HepG2 (cell line): ENCODE measurements around the gene ZNF514. TPM values are rescaled to one million over a fixed set of nuclear protein-coding genes. Genes with fewer than 3 reads are reported as not detected.

ENCODE experiments used
- CBX5 ChIP-seq: sonication (generic); formaldehyde crosslinking; IDR thresholded peaks from 2 replicates; pipeline ENCODE4 v1.4.0; 2020; ENCODE audit warnings: missing genetic modification reagents, borderline replicate concordance
- DPF2 ChIP-seq: sonication (generic); formaldehyde crosslinking; IDR thresholded peaks from 2 replicates; pipeline ENCODE4 v1.4.0; 2020; ENCODE audit warnings: mild to moderate bottlenecking, low read depth, missing genetic modification reagents, borderline replicate concordance
- FOSL2 ChIP-seq: sonication (generic); formaldehyde crosslinking; IDR thresholded peaks from 2 replicates; pipeline ENCODE4 v1.4.0; 2020; ENCODE audit warnings: missing genetic modification reagents
- HNRNPL ChIP-seq: fragments of 200-400 bp; formaldehyde crosslinking; IDR thresholded peaks from 2 replicates; pipeline ENCODE4 v1.6.1; 2017; ENCODE audit warnings: mild to moderate bottlenecking, low read depth, low read length
- JUND ChIP-seq: sonication (generic); formaldehyde crosslinking; IDR thresholded peaks from 2 replicates; pipeline ENCODE4 v1.8.0; 2022; ENCODE audit warnings: mild to moderate bottlenecking, missing genetic modification reagents
- KMT2A ChIP-seq: sonication (generic); formaldehyde crosslinking; IDR thresholded peaks from 2 replicates; pipeline ENCODE4 v1.4.0; 2020; ENCODE audit warnings: missing genetic modification reagents
- TAF1 ChIP-seq: sonication (generic); formaldehyde crosslinking; IDR thresholded peaks from 2 replicates; pipeline ENCODE4 v1.4.0; 2020; ENCODE audit warnings: missing genetic modification reagents
- TBP ChIP-seq: sonication (generic); formaldehyde crosslinking; IDR thresholded peaks from 2 replicates; pipeline ENCODE4 v1.5.0; 2020; ENCODE audit warnings: missing genetic modification reagents
- XRCC5 ChIP-seq: fragments of 200-400 bp; formaldehyde crosslinking; optimal IDR thresholded peaks from 2 replicates; pipeline ENCODE3; 2017; ENCODE audit warnings: mild to moderate bottlenecking, low read length
- ZNF124 ChIP-seq: sonication (generic); formaldehyde crosslinking; IDR thresholded peaks from 2 replicates; pipeline ENCODE4 v1.4.0; 2020; ENCODE audit warnings: missing genetic modification reagents
- ZNF441 ChIP-seq: sonication (generic); formaldehyde crosslinking; IDR thresholded peaks from 2 replicates; pipeline ENCODE4 v1.7.0; 2021; ENCODE audit warnings: missing genetic modification reagents, borderline replicate concordance
- ZNF501 ChIP-seq: sonication (generic); formaldehyde crosslinking; IDR thresholded peaks from 2 replicates; pipeline ENCODE4 v1.5.1; 2020; ENCODE audit warnings: mild to moderate bottlenecking, moderate library complexity, missing genetic modification reagents
- ZNF546 ChIP-seq: sonication (generic); formaldehyde crosslinking; conservative IDR thresholded peaks from 2 replicates; pipeline ENCODE4 v1.8.1; 2023; ENCODE audit warnings: mild to moderate bottlenecking, missing genetic modification reagents
- ZNF746 ChIP-seq: sonication (generic); formaldehyde crosslinking; IDR thresholded peaks from 2 replicates; pipeline ENCODE4 v1.8.0; 2022; ENCODE audit warnings: mild to moderate bottlenecking, missing genetic modification reagents
- ZNF749 ChIP-seq: sonication (generic); formaldehyde crosslinking; IDR thresholded peaks from 2 replicates; pipeline ENCODE4 v1.8.0; 2022; ENCODE audit warnings: mild to moderate bottlenecking, missing genetic modification reagents, moderate library complexity, borderline replicate concordance
- polyA plus RNA-seq, 8 experiments: library from polyadenylated mRNA; depleted of rRNA in 3 of 8; stranded (reverse) in 7 of 8; unstranded in 1 of 8; fragments of >200 nt; fragmentation: Illumina TruSeq in 4 of 8; extraction: Trizol in 4 of 8; gene quantifications; 2 replicates each; pipeline versions ENCODE4 v1.2.1 to v1.2.3, GENCODE V29; 2011 to 2016; ENCODE audit warnings: low read depth in 4 of 8, missing spikeins in 1 of 8, mixed read lengths in 1 of 8; ENCODE audit not compliant: insufficient read depth in 1 of 8
- total RNA-seq, 5 experiments: library from RNA; depleted of rRNA; stranded (reverse); fragments of >200 nt; fragmentation: Illumina TruSeq; extraction: Trizol; gene quantifications; 2 replicates each; pipeline ENCODE4 v1.2.3, GENCODE V29; 2016; ENCODE audit warnings: low read depth in 1 of 5
- TF ChIP-seq, protein P1 (sequence below): sonication (generic); formaldehyde crosslinking; IDR thresholded peaks from 2 replicates; pipeline ENCODE4 v1.4.0; 2020; ENCODE audit warnings: missing genetic modification reagents
- TF ChIP-seq, protein P2 (sequence below): sonication (generic); formaldehyde crosslinking; IDR thresholded peaks from 2 replicates; pipeline ENCODE4 v1.8.1; 2023; ENCODE audit warnings: mild to moderate bottlenecking, missing genetic modification reagents
- TF ChIP-seq, protein P3 (sequence below): sonication (generic); formaldehyde crosslinking; IDR thresholded peaks from 2 replicates; pipeline ENCODE4 v1.9.0; 2021; ENCODE audit warnings: missing genetic modification reagents, borderline replicate concordance
- TF ChIP-seq, protein P4 (sequence below): sonication (generic); formaldehyde crosslinking; IDR thresholded peaks from 2 replicates; pipeline ENCODE4 v1.9.0; 2021; ENCODE audit warnings: missing genetic modification reagents, mild to moderate bottlenecking, borderline replicate concordance

ZNF514 gene
- total and polyA plus RNA-seq, 2 of the 13 experiments (the other 11 are each of a cell fraction or from before 2014, with no cell fraction given), result 15.2 to 18.7 TPM

DNA sequence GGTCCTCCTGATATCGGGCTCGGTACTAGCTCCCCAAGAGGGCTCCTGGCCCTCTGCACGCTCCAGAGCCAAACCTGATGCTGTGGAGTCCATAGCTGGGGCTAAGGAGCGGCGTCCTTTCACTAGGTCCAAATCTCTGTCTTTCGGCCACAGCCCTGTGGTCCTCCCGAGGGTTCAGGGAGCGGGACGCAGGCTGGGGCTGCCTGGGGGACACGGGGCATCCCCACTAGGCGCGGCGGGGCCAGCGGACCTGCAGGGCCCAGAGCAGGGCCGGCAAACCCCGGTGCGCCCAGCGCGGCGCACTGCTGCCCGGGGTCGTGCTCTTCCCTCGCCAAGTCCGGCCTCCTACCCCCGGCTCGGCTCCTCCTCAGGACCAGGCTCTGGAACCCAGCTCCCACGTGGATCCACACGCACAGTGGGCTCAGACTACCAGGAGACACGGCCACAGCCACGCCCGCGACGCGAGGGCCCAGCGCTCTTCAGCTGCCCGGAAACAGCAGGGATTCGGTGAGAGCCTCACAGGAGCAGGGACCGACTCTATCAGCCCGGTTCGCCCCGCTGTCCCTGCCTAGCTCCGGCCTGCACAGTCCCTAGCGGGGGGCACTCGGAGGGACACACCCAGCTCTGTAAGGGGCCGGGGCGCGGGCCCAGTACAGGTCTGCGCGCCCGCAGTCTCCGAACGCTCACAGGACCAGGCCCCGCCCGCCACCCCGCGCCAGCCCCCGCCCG lies 593 bp downstream of the ZNF514 start (continued):
- no peak for TF ChIP-seq JUND (CRISPR knock-in tag)
- no peak for TF ChIP-seq ZNF441 (CRISPR knock-in tag)
- 0 out of 2 replicates have a peak, but pooled peaks have one; percentile 12 for TF ChIP-seq CBX5 (CRISPR knock-in tag)
- TF ChIP-seq ZNF749 (CRISPR knock-in tag), result peak; percentile 37; the same call in 1 of the 2 replicates
- no peak for TF ChIP-seq ZNF746 (CRISPR knock-in tag)
- peak; percentile 35; the same call in 1 of the 2 replicates for TF ChIP-seq TAF1 (CRISPR knock-in tag)
- 0 out of 2 replicates have a peak, but pooled peaks have one; percentile 4 for TF ChIP-seq FOSL2 (CRISPR knock-in tag)
- TF ChIP-seq, protein P1, sequence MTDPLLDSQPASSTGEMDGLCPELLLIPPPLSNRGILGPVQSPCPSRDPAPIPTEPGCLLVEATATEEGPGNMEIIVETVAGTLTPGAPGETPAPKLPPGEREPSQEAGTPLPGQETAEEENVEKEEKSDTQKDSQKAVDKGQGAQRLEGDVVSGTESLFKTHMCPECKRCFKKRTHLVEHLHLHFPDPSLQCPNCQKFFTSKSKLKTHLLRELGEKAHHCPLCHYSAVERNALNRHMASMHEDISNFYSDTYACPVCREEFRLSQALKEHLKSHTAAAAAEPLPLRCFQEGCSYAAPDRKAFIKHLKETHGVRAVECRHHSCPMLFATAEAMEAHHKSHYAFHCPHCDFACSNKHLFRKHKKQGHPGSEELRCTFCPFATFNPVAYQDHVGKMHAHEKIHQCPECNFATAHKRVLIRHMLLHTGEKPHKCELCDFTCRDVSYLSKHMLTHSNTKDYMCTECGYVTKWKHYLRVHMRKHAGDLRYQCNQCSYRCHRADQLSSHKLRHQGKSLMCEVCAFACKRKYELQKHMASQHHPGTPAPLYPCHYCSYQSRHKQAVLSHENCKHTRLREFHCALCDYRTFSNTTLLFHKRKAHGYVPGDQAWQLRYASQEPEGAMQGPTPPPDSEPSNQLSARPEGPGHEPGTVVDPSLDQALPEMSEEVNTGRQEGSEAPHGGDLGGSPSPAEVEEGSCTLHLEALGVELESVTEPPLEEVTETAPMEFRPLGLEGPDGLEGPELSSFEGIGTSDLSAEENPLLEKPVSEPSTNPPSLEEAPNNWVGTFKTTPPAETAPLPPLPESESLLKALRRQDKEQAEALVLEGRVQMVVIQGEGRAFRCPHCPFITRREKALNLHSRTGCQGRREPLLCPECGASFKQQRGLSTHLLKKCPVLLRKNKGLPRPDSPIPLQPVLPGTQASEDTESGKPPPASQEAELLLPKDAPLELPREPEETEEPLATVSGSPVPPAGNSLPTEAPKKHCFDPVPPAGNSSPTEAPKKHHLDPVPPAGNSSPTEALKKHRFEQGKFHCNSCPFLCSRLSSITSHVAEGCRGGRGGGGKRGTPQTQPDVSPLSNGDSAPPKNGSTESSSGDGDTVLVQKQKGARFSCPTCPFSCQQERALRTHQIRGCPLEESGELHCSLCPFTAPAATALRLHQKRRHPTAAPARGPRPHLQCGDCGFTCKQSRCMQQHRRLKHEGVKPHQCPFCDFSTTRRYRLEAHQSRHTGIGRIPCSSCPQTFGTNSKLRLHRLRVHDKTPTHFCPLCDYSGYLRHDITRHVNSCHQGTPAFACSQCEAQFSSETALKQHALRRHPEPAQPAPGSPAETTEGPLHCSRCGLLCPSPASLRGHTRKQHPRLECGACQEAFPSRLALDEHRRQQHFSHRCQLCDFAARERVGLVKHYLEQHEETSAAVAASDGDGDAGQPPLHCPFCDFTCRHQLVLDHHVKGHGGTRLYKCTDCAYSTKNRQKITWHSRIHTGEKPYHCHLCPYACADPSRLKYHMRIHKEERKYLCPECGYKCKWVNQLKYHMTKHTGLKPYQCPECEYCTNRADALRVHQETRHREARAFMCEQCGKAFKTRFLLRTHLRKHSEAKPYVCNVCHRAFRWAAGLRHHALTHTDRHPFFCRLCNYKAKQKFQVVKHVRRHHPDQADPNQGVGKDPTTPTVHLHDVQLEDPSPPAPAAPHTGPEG (CRISPR knock-in tag), result no peak; the same call in 1 of the 2 replicates
- TF ChIP-seq, protein P2, sequence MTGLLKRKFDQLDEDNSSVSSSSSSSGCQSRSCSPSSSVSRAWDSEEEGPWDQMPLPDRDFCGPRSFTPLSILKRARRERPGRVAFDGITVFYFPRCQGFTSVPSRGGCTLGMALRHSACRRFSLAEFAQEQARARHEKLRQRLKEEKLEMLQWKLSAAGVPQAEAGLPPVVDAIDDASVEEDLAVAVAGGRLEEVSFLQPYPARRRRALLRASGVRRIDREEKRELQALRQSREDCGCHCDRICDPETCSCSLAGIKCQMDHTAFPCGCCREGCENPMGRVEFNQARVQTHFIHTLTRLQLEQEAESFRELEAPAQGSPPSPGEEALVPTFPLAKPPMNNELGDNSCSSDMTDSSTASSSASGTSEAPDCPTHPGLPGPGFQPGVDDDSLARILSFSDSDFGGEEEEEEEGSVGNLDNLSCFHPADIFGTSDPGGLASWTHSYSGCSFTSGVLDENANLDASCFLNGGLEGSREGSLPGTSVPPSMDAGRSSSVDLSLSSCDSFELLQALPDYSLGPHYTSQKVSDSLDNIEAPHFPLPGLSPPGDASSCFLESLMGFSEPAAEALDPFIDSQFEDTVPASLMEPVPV, result peak; percentile 63; the same call in 1 of the 2 replicates
- 0 out of 2 replicates have a peak, but pooled peaks have one; percentile 68 for TF ChIP-seq ZNF546 (CRISPR knock-in tag)
- TF ChIP-seq, protein P3, sequence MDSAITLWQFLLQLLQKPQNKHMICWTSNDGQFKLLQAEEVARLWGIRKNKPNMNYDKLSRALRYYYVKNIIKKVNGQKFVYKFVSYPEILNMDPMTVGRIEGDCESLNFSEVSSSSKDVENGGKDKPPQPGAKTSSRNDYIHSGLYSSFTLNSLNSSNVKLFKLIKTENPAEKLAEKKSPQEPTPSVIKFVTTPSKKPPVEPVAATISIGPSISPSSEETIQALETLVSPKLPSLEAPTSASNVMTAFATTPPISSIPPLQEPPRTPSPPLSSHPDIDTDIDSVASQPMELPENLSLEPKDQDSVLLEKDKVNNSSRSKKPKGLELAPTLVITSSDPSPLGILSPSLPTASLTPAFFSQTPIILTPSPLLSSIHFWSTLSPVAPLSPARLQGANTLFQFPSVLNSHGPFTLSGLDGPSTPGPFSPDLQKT (CRISPR knock-in tag), result no peak
- TF ChIP-seq ZNF124 (CRISPR knock-in tag), result no peak
- TF ChIP-seq, protein P4, sequence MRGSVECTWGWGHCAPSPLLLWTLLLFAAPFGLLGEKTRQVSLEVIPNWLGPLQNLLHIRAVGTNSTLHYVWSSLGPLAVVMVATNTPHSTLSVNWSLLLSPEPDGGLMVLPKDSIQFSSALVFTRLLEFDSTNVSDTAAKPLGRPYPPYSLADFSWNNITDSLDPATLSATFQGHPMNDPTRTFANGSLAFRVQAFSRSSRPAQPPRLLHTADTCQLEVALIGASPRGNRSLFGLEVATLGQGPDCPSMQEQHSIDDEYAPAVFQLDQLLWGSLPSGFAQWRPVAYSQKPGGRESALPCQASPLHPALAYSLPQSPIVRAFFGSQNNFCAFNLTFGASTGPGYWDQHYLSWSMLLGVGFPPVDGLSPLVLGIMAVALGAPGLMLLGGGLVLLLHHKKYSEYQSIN (CRISPR knock-in tag), result no peak
- TF ChIP-seq ZNF501, result peak; percentile 56; the same call in 1 of the 2 replicates
- no peak for TF ChIP-seq TBP
- no peak for TF ChIP-seq XRCC5
- TF ChIP-seq DPF2 (CRISPR knock-in tag), result no peak
- TF ChIP-seq HNRNPL, result no peak
- TF ChIP-seq KMT2A, result no peak
